Kidney capillary endothelial cell (primary cell): ENCODE data around the gene S100B.

Experiments
- DNase-seq: peaks from one replicate; pipeline ENCODE4 v3.0.0-alpha.2; 2018; ENCODE audit warnings: low spot score

Gene S100B

DNA sequence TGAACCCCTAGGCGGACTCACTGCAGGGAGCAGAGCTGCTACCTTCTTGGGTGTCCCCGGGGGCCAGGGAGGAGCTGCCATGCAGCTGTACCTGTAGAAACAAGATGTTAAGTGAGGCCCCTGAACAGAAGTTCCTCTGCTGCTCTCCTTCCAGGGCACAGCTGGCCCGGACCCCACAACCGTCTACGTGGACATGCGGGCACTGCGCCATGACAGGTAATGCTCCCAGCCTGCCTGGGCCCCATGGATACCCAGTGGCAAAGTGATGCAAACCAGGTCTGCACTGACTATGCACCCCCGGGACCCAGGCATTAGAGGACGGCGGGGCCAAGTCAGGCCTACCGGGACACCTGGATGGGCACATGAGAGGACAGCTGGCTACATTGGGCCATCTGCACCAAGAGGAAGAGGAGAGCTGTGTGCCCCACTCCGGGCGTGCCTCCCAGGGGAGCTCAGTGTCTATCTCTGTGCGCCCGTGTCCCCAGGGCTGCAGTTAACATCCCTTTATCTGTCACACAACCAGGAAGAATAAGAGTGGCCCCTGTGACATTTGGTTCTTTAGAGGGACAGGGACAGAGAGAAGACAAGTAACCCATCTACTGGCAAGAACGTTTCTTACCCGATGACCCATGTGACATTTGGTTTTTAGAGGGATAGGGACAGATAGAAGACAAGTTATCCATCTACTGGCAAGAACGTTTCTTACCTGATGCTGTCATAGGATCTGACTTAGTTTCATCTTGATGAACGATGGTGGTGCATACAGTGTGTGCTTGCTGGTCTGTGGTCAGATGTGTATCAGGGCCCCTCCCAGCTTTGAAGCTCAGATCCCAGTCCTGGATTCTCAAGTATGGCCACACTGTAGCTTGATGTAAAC is 44.1 kb downstream of the S100B start:
- DNase-seq: no peak

DNA sequence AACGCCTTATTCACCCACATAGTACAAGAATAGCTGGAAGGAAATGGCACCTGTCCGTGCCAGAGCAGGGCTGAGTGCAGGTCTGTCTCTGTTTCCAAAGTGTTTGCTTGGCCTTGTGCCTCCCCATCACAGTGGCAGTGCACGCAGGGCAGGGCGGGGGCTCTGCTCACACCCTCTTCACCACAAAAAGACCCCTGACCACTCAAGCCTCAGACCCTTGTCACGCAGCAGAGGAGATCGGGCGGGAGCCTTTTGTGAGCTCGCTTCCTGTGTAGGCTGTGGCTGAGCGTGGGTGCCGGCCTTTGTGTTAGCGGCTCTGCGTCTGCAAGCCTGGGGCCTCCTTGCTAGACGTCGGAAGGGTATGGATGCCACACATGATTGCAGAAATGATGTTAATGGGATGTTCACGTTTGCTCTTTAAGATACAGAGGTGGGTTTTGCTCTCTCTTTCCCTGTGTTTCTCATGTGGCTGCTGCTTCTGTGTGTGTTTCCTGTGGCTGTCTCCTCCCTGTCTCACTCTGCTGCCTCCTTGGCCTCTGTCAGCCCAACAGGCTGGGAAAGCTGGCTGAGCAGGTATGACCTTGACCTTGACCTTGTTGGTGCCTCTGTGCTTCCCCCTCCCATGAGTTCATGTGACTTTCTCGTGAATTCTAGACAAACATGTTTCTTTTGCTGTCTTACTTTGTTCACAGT is 45.4 kb downstream of the S100B start:
- DNase-seq: no peak

DNA sequence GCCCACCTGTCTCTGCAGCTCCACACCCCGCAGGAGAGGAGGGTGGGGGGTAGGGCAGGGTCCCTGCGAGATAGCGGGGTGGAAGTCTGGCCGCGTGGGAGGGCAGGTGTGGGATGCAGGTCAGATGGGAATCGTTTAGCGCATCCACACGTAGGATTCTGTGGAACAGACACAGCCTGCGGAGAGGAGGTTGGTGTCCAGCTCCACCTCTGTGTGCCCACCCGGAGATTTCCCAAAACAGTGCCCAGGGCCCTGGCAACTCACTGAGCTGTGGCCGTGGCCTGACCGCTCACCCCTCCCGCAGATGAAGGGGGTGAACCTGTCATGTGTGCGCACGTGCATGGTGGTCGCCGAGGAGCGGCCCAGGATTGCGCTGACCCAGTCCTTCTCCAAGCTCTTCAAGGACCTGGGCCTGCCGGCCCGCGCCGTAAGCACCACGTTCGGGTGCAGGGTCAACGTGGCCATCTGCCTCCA is 46.9 kb downstream of the S100B start:
- no peak for DNase-seq

DNA sequence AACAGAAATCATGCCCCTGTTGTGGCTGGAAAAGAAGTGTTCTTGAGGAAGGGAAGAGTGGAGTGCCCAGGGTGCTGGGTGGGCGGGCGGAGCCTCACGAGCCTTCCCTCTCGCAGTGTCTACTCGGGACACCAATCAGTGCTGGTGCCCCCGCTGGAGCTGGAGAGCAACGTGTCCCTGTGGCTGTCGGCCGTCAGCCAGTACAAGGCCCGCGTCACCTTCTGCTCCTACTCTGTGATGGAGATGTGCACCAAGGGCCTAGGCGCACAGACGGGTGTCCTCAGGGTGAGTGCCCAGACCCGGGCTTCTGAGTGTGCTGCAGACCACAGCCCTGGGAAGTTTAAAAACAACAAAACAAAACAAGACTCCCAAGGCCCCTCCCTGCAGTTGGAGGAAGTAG is 47.4 kb downstream of the S100B start:
- no peak for DNase-seq

DNA sequence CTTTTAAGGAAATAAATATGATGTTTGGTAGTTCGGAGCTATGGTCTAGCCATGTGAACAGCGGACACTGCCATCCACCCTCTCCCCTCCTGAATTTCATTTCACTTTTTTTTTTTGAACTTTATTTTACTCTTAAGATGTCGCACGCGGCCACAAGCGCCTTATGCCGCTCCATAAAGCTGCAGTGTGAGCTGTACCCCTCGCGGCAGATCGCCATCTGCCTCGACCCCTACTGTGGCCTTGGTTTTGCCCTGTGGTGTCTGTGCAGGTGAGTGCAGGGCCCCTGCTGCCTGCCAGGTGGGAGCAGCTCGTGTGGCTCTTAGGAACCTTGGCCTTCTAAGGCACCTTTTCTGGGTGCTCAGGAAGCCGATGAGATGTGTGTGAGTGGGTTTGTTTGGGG is 48.1 kb downstream of the S100B start:
- no peak for DNase-seq

DNA sequence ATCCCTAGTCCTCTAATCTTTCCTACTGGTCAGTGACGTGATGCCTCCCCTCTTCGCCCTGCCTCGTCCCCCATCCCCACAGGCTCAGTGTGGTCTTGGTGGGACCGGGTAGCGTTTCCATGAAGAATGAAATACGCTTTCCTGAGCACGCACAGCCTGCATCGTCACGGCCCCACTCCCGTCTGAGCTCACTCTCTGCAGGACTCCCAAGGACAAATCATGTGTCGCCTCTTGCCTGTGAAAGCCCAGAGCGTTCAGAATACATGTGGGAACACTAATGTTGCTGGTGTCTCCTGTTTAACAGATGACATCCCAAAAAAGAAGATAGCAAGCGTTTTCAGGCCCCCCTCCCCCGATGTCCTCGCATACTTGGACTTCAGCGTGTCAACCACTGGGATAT is 49.2 kb downstream of the S100B start:
- DNase-seq: no peak

DNA sequence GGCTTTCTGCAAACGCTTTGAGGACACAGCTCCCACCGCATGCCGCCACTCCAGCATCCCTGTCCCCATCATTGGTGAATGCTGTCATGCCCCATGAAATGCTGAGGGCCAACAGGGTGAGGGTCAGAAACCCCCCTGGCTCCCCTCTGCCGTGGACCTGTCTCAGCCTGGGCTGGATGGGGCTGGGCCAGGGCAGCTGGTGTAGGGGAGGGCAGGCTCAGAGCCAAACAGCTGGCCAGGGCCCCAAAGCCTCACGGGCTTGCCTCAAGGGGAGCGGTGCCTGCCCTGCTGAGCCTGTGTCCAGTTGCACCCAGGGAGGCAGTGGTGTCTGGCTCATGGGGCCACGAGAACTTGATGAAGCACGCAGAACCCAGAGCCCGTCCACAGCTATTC is 49.7 kb downstream of the S100B start:
- DNase-seq: no peak

DNA sequence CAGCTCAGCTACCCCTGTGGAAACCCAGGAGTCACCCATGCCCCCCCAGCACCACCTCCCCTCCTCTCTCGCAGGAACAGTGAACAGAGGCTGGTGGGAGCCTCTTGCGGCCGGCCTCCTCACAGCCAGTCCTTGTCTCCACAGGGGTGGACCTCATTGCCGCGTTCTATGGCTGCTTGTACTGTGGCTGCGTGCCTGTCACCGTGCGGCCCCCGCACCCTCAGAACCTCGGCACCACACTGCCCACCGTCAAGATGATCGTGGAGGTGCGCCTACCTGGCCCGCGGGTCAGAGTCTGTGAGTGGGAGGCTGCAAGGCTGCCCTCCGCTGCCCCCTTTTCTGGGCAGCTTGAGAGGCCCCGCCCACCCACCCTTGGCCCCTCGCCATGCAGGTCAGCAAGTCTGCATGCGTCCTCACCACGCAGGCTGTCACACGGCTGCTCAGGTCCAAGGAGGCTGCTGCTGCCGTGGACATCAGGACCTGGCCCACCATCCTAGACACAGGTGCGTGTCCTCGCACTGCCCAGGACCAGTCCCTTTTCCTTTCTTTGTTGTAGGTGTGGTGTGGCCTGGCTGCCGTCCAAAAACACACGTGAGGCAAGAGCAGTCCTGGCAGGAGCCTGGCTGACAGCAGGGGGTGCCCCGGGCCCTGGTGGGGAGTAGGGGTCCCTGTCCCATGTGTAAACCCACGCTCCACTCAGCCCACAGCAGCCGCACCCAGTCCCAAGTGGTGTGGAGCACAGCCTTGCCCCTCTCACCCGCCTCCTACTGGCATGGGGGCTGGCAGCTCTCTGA is 50.3 kb downstream of the S100B start:
- DNase-seq: no peak

DNA sequence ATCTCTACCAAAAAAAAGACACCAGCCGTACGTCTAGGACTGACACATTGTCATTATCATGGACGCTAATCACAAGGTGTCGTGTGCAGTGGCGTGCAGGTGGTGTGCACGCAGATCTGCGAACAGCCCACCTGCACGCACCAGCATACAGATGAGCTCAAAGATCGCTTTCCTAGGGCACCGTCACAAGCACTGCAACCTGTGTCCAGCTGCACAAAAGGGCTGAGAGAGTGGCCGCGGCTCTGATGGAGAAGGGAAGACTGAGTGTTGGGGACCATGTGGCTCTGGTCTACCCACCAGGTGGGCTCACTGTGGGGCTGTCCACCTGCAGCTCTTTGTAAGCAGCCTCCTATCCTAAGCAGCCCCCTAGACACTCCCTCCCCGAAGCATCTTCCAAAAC is 50.9 kb downstream of the S100B start:
- no peak for DNase-seq

DNA sequence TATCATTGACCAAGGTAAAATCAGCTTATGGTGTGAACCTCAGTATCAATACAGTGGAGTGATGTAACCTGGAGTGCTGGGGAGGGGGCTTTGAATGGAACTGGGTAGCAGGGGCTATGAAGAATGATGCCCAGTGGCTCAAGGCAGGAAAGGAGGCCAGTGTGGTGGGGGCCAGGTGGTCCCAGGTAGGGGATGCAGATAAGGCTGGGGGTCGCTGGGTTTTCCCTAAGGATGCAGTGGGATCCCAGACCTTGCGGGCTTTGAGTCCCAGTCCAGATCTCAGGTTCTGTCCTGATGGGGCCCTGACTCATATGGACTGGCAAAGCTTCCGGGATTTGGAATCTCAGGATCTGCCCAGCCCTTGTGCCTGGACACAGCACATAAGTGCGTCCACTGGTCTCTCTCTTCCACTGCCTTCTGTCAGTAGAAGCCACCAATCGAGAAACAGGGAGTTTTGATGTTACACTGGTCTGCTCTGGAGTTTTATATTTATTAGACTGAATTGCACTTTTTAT is 52.0 kb downstream of the S100B start:
- DNase-seq: no peak

DNA sequence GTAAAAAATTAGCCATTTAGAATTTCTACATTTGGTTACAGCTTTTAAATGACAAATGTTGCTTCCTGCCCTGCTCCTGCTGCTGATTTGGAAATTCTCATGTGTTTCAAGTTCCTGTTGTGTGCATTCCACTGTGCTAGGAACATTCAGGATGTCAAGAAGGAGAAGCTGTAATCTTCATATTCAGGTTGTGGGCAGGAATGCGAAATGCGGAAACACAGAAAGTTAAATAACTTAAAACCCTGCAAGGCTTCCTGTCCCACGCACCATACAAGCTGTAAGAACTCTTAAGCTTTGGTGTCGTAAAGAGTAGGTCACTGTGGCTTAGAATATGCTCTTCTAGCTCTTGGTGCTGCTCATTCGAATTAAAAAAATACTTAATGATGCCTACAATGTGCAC is 52.6 kb downstream of the S100B start:
- no peak for DNase-seq

DNA sequence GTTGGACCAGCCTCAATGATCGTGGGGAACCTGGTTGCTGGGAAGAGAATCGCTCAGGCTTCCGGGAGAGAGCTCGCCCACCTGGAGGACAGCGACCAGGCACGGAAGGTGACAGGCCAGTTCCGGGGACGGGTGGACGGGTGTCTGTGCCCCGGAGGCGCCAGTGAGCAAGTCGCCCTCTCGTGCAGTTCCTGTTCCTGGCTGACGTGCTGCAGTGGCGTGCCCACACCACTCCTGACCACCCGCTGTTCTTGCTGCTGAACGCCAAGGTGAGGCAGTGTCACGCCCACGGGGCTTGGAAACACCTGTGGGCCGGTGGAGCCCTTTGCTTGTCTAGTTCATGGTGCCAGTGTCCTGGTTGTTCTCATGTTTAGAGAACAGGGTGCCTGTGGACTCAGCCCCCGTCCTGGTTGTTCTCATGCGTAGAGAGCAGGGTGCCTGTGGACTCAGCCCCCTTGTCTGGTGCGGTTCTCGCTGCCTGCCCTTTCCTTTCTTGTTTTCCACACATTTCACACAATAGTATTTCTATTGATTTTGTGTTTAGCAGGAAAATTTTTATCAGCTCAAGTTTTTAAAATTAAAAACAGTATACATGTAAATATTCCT is 53.1 kb downstream of the S100B start:
- no peak for DNase-seq

DNA sequence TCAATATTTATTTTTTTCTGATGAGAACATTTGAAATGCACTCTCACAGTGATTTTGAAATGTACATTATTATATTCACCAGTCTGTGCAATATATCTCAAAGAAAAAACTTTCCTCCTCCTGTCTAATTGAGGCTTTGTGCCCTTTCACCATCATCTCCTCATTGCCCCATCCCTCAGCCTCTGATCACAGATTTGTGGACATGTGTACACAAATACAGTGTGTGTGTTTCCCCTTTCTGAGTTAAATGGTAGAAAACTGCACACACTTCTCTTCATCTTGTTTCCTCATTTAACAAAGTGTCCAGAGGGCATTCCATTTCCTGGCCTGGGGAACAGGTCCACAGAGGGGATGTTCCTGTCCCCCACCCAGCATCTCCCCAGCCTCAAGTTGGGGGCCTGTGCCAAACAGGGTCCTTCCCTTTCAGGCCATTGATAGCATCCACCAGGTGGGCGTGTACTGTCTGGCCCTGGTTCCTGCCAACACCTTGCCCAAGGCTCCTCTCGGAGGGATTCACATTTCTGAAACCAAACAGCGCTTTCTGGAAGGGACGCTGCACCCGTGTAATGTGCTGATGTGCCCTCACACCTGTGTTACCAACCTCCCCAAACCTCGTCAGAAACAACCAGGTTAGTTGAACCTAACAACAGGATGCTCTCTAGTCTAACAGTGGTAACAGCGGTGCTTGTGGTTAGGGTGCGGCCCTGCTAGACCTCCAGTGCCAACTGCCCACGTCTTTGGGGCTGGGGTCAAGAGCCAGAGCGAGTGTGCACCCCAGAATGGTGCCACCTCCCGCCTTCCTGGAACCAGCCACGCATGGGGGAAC is 54.6 kb downstream of the S100B start:
- DNase-seq: no peak

DNA sequence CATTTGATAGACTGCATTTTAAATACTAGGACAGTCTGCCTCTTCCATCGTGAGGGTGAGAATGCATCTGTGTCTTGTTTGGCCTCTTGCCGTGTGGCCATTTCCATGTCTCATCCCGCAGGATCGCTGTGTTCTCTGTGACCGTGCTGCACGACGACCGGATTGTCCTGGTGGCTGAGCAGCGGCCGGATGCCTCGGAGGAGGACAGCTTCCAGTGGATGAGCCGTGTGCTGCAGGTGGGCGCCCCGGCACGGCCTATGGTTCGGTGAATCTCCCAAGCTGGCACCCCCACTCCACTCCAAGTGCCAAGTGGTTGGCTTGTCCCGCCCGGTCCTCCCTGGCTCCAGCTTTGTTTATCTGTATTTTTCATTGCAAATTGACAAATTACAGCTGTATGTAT is 55.2 kb downstream of the S100B start:
- no peak for DNase-seq
